Tibial nerve (tissue), 4 donors: ENCODE results near the gene ZNF254.

ENCODE experiments used
- EP300 ChIP-seq, 2 donors: sonication (generic); formaldehyde crosslinking; IDR thresholded peaks; one replicate each; pipeline ENCODE4 v1.6.1; 2017; ENCODE audit warnings: antibody characterized with exemption in 2 of 2, mild to moderate bottlenecking in 1 of 2
- POLR2A ChIP-seq, 2 donors: fragments of 450-650 bp; IDR thresholded peaks; one replicate each; pipeline ENCODE4 v1.6.1; 2017; ENCODE audit warnings: antibody characterized with exemption in 2 of 2, mild to moderate bottlenecking in 2 of 2, moderate library complexity in 2 of 2
- TF ChIP-seq, protein P1 (sequence below), 5 experiments: fragments of 200-600 bp in 3 of 5; fragments of 450-650 bp in 2 of 5; sonication (generic) in 3 of 5; IDR thresholded peaks; one replicate each; pipeline ENCODE4 v1.5.1; 2016 to 2019; ENCODE audit warnings: antibody characterized with exemption in 5 of 5, mild to moderate bottlenecking in 3 of 5, moderate library complexity in 2 of 5

DNA sequence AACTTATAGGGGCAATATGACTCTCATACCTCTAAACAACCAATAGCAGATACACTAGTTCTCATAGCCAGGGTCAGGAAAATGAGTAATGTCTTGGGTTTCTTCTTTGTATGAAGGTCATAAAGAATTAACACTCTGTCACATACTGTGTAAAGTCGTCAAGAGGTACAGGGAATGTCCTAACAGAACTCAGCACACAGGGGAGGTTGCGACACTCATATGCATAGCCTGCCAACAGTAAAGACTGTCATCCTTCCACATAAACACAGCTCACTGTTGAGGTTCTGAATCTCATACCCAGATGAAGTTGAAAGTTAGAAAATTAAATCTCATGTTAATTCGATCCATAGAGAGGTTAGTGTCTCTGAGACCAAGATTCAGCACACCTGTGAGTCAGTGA is 34.2 kb upstream of the ZNF254 start:
- TF ChIP-seq, protein P1, sequence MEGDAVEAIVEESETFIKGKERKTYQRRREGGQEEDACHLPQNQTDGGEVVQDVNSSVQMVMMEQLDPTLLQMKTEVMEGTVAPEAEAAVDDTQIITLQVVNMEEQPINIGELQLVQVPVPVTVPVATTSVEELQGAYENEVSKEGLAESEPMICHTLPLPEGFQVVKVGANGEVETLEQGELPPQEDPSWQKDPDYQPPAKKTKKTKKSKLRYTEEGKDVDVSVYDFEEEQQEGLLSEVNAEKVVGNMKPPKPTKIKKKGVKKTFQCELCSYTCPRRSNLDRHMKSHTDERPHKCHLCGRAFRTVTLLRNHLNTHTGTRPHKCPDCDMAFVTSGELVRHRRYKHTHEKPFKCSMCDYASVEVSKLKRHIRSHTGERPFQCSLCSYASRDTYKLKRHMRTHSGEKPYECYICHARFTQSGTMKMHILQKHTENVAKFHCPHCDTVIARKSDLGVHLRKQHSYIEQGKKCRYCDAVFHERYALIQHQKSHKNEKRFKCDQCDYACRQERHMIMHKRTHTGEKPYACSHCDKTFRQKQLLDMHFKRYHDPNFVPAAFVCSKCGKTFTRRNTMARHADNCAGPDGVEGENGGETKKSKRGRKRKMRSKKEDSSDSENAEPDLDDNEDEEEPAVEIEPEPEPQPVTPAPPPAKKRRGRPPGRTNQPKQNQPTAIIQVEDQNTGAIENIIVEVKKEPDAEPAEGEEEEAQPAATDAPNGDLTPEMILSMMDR (IDR thresholded peaks at IDR 0.05), result no peak
- no peak for TF ChIP-seq POLR2A (IDR thresholded peaks at IDR 0.05)
- no peak for TF ChIP-seq EP300 (IDR thresholded peaks at IDR 0.05)
